HG03565 (cell line): ENCODE measurements around the gene TMEM150B.
"Not testable (repeated sequence)": the region's sequence is repeated elsewhere in the genome, so short reads cannot be mapped to it uniquely, and the experiment has no call there.

Source experiments
- ATAC-seq: cut with Tn5 transposase; IDR thresholded peaks from one replicate; pipeline ENCODE4 v1.9.1; 2021; ENCODE audit warnings: mild to moderate bottlenecking, moderate library complexity; ENCODE audit not compliant: unreplicated experiment

TMEM150B gene

DNA sequence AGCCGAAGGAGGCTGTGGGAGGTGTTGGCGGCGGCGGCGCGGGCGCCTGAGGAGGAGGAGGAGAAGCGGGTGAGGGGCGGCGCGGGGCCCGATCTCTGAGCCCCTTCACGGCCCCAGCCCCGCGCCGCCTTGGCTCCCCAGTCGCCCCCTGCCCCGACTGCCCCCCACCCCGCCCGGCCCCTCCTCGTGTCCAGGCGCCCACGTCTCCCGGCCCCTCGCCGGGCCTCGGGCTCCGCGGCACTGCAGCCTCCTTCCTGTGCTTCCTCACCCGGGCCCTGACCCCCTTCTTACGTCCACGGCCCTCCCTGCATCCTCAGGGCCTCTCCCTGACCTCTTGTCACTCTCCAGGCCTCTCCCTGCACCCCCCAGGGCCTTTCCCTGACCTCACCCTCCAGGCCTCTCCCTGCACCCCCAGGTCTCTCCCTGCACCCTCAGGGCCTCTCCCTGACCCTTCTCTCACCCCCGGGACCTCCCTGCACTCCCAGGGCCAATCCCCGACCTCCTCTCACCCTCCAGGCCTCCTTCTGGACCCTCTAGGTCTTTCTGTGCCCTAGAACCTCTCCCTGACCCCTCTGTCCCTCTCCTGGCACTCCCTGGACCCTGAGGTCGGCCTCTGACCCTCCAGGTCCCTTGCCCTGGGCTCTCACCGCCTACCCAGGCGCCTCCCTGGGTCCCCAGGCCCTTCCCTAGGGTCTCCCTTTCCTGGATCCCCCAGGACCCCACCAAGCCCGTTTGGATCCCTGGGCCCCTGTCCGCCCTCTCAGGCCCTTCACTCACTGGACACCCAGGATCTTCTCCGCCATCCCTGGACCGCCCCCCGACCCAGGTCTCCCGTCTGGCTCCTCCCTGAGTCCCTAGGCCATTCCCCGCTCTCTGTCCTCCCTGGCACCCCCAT lies 15.0 kb upstream of the TMEM150B start:
- no peak for ATAC-seq

DNA sequence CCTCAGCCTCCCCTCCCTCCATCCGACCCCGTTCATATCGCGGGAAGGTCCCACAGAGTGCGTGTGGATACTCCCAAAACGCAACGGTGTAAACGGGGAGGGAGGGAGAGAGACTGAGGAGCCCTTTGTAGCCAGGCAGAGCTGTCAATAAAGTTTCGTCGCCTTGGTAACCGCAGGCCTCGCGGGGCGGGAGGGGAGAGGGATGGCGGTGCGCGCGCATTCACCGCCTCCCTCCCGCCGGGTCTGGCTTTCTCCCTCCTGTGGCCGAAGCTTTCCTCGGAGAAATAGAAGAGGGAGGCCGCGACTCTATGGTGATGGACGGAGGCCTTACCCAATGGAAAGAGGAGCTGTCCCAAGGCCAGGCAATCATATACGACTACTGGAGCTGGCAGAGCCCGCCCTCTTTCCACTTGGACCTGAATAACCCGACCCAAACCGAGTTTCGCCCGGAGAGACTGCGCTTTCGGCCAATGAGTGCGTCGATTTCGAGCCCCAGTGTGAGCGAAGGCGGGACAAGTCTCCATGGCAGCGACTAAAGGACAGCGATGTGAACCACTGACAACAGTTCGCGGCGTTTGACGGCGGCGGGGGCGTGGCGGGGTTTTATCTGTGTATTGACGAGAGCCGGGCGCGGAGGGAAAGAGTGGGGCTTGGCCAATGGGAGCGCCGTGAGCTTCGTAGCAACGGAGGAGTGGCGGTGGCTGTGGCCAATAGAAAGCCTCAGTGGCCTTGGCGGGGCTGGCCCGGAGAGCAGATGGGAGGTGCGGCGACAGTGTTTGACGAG lies 14.2 kb upstream of the TMEM150B start, which contains the start of gene KMT5C:
TSS of gene KMT5C (plus strand) at position 772 of the 784 bp plus-strand sequence. CDS start 2,061 bp downstream, outside the sequence.
- peak; percentile 77 for ATAC-seq

DNA sequence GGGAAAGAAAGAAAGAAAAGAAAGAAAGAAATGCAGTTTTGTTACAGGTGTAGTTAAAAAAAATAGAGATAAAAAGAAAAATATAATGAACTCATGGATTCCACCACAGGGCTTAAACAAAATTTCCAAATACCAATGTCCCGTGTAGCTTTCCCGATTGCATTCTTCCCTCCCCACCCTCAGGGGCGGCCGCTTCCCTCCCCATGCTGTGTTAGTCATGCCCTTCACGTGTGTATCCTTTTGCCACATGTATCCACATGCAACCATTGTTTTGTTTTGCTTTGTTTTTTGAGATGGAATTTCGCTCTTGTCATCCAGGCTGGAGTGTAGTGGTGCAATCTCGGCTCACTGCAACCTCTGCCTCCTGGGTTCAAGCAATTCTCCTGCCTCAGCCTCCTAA lies 11.0 kb upstream of the TMEM150B start:
- no peak for ATAC-seq

DNA sequence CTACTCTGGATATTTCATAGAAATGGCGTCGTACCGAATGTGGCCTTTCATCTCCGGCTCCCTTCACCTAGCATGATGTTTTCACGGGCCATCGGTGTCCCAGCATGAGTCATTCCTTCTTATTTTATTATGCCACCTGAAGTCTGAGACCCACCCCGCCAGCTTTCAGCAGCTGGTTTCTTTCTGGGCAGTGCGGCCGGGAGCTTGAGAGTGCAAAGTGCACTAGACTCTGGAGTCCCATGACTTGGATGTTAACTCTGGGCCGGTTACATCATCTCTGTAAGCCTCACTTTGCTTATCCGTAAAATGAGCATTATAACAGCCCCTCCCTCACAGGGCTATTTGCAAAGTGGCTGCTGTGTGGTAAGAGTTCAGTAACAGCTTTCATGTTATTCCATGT lies 8.7 kb upstream of the TMEM150B start:
- ATAC-seq, result no peak

DNA sequence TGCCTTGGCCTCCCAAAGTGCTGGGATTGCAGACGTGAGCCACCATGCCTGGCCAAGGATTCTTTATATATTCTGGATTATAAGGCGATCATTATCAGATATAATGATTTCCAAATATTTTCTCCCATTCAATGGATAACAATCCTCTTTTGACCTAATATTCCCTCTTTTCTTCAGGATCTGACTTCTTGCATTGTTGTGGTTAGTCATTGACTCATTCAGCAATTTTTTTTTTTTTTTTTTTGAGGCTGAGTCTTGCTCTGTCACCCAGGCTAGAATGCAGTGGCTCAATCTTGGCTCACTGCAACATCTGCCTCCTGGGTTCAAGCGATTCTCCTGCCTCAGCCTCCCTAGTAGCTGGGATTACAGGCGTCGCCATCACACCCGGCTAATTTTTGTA lies 4.7 kb upstream of the TMEM150B start:
- ATAC-seq, result not testable (repeated sequence)

DNA sequence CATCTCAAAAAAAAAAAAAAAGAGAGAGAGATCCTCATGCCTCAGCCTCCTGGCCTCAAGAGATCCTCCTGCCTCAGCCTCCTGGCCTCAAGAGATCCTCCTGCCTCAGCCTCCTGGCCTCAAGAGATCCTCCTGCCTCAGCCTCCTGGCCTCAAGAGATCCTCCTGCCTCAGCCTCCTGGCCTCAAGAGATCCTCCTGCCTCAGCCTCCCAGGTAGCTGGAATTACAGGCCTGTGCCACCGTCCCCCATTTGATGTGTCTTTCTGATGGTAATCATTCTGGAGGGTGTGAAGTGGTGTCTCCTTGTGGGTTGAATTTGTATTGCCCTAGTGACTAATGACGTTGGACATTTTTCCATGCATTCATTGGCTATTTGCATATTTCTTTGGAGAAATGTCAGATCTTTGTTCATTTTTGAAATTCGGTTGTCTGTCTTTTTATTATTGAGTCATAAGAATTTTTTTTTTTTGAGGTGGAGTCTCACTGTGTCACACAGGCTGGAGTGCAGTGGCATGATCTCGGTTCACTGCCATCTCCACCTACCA lies 3.7 kb upstream of the TMEM150B start:
- not testable (repeated sequence) for ATAC-seq

DNA sequence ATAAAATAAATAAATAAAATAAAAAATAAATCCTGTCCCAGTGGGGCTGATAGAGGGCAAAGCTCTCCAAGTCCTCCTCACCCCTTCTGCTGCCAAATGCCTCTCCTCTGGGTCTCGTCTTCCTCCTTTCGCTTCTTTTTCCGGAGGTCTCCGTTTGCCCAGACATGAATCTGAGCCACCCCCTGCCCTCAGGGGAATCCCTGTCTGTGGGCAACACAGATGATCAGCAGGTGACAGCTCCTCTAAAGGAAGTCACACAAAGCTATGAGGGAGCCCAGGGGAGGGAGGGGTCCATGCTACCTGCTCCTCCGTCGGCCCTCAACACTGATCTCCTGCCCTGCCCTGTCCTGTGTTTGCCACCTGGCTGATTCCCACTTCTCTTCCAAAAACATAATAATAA lies 479 bp downstream of the TMEM150B start:
- no peak for ATAC-seq

DNA sequence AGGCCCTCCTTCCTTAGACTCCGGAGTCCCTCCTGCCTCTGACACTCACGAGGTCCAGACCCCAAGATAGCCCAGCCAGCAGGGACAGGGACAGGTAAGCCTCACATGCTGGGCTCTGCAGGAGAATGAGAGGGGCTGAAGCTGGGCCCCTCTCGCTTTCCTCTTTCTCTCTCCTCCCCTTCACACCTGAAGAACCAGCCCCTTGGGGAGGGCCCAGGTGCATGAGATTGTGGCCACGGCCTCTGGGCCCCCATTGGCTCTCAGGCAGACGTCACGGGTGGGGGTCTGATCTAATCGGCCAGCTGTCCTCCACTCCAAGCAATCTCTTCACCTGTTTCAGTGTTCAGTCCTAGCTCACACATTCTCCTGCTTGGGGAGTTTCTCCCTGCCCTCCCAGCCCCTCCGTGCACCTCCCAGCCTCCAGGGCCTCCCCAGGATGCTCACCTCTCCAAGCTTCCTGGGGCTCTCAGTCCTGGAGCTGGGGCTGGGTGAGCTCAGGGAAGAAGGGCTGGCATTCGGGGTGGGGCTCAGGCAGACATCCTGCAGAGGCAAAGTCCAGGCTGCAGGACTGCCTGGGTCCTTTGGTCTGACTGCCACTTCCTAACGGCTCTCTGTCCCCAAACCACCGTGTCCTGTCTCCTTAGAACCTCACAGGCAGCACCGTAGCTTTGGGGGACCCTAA lies 2.8 kb downstream of the TMEM150B start:
- no peak for ATAC-seq

DNA sequence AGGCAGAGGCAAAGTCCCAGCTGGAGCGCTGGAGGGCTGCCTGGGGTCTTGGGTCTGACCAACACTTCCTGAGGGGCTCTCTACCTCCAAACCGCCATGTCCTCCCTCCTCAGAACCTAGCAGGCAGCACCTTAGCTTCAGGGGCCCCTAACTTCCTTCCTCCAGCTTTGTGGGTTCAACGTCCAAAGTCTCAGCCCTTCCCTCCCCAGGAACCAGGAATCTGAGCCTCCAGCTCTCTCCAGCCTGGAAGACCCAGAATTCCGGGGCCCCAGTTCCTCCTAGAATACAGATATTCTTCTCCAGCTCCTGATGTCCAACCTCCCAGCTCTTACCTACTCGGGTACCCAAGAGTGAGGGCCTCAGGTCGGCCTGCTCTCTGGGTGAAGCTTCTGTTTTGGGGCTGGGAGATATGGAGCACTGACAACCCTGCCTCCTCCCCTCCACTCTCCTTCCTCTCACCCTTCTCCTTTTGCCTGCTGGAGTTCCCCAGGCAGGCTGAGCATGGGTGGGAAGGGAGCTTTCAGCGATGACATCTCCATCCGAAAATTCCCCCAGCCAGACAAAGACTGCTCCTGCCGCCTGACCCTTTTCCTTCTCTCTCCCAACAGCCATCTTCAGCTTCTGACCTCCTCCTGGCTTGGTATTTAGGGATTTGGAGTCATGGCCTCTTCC lies 3.5 kb downstream of the TMEM150B start:
- ATAC-seq, result no peak

DNA sequence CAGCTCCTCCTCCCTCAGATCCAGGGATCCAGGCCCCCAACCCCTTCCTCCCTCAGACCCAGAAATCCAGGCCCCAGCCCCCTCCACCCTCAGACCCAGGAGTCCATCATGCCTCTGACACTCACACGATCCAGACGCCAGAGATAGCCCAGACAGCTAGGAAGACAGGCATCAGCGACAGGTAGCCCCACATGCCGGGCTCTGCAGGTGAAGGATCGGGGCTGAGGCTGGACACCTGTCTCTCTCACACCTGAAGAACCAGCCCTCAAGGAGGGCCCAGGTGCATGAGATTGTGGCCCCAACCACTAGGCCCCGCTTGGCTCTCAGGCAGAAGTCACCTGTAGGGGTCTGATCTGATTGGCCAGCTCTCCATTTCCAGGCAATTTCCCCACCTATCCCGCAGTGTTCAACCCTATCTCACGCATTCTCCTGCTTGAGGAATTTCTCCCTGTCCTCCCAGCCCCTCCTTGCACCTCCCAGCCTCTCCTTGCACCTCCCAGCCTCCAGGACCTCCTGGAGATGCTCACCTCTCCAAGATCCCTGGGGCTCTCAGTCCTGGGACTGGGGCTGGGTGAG lies 4.2 kb downstream of the TMEM150B start:
- no peak for ATAC-seq

DNA sequence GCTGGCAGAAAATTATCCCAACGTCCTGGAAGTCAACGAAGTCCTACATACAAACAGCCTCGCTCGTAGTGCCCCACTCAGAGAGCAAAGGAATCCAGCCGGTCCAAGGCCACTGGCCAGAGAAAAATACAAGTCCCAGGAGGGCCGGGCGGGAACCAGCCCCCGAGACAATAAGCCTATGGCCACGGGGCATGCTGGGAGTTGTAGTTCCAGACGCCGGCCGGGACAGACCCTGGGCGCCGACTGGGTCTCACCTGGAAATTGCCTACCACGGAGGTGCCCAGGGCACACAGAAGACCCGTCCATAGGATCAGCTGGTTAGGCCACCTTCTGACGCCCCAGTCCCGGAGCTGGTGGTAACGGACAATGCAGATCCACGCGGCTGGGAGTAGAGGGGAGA lies 5.4 kb downstream of the TMEM150B start:
- no peak for ATAC-seq

DNA sequence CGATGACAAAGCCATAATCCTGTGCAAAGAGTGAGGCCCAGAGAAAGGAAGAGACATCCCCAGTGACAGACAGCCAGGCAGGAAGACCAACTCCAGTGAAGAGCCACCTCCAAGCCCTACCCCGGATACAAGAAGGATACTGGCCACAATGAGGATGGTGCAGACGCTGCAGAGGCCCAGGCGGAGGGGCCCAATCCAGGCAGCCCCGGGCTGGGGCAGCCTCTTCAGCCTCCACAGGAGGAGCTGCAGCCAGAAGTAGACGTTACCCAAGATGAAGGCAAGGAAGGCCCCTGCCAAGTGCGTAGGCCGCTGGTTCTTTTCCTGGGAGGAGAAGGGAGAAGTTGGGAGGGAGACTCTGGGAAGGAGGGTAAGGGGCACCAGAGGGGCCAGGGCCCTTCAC lies 8.5 kb downstream of the TMEM150B start:
- no peak for ATAC-seq

DNA sequence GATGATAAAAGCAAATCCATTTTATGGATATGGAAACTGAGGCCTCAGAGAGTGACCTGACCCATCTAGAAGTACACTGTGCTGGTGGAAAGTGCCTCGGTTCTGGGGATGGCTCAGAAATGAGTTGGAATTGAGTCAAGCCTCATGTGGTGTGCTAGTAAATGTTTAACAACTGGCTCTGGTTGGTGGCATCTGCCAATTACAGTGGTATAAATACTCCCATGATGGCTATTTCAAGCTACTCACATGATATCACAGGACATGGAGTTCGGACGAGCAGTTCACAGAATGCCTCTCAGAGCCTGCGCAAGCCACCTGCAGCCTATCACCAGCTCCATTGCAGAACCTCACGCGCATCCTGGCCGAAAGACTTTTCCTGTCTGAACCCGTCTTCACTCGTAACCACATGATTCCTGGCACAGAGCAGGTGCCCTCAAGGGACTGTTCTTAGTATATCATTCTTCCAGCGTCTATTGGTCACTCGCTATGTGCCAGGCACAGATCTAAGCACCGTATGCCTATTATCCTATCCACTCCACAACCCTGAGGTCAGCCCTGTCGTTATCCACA lies 9.1 kb downstream of the TMEM150B start:
- ATAC-seq, result no peak

DNA sequence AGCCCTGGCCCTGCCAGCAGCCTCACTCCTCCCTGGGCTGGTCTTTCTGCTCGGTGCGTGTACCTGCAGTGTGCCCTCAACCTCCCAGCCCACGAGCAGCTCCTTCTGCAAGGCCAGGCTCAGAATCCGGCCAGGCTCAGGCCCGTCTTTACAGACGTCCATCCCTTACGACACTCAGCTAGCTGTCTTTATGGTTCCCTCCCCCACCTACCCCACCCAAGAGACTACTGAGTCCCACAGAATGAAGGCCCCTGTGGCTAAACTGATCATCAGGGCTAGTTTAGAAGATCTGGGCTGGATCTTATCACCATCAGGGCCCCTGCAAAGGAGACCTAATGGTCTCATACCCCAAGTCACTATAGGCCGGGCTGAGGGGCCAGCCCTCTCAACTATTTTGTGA lies 10.7 kb downstream of the TMEM150B start:
- no peak for ATAC-seq

DNA sequence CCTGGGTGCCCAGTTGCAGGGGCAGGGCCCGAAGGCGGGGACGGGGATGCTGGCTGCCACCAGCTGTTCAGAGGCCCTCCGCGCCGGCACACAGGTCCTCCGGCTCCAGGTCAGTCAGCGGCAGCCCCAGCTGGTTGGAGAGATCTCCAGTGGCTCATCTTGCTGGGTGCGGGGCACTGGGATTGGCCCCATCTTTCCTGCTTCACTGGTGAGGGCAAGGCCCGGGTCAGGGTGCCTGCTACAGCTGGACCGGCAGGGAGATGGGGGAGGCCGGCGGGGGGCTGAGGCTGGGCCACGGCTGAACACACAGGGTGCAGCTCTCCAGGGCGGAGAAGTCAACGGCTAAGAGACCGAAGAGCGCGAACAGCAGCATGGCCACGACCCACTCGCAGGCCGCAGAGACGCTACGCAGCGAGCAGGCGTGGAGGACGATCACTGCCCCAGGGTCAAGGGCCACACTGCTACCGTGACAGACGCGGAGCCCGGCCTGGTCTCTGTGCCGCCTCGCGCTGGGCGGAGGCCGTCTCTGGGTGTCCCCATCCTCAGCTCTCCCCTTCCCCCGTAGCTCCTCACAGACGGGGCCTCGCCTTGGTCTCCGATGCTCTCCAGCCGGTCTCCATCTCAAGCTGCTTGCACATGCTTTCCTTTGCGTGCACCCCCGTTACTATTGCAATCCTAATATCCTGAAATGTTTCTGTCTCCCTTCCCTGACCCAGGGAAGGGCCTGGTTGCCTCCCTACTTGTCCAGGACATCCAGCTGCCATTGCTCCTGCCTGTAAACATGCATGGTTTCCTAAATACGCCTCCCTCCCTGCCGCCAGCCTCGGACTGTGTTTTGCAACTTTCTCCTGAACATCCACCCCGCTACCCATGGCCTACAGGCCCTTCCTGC lies 12.3 kb downstream of the TMEM150B start:
- ATAC-seq, result no peak

DNA sequence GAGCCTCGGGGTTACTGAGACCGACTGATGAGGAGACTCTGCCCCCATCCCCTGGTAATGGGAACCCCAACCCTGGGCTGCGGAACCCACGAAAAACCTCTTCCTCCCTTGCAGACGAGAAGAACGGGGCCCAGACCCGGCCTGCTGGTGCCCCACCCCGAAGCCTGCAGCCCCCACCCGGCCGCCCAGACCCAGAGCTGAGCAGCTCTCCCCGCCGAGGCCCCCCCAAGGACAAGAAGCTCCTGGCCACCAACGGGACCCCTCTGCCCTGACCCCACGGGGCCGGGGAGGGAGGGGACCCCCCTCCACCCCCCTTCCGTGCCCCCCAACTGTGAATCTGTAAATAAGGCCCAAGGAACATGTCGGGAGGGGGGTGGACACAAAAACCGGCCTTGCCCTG lies 13.3 kb downstream of the TMEM150B start:
- no peak for ATAC-seq

DNA sequence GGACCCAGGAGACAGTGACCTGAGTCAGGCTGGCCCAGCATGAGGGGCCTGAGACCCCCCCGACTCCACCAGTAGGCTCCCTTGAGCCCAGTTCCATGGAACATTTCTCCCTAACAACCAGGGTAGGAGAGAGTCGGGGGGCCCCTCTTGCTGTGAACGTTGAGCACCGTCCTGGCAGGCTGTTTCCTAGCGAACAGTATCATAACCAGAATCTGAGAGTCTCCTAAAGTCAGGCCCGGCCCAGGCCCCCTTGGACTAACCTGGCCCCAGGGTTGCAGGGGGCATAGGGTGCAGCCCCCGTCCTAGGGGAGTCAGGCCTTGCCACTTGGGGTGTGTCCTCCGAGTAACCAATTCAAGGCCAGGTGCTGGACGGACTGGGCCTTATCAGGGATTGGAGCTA lies 13.7 kb downstream of the TMEM150B start:
- ATAC-seq, result no peak

DNA sequence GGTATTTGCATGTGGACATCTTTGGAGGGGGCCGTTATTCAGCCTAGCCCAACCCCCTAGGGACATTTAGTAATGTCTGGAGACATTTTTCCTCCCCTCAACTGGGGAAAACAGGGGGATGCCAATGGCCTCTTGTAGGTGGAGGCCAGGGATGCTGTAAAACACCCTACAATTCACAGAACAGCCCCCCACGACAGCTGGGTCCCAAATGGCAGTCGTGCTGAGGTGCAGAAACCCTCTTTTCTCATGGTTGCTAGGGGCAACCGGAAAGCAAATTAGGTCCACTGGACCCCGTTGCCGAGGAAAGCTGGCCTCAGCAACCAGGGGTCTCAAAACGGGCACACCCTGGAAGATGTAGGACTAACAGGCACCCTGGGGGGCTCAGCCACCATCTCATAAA lies 14.6 kb downstream of the TMEM150B start:
- no peak for ATAC-seq

DNA sequence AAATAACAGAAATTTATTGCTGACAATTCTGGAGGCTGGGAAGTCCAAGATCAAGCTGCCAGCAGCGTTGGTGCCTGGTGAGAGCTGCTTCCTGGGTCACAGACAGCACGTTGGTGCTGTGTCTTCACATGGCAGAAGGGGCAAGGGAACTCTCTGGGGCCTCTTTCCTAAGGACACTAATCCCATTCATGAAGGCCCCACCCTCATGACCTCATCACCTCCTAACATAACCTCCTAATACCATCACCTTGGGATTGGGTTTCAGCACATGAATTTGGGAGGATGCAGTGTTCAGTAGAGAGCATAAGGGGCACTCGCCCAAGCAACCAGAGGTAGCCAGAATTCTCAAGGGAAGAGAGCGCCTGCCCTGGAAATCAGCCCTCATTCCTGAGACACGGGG lies 15.7 kb downstream of the TMEM150B start:
- no peak for ATAC-seq
